Pancreas (tissue), 10 donors: ENCODE results near the gene C1orf115. TPM values are rescaled to one million over a fixed set of nuclear protein-coding genes. Genes with fewer than 3 reads are reported as not detected.

Experiments
- ATAC-seq, 4 donors: fragments of 200-7000 bp; cut with Tn5 transposase; one replicate each; pipeline versions ENCODE4 v1.8.0 to v1.9.1; 2020; ENCODE audit warnings: mild to moderate bottlenecking in 4 of 4, moderate library complexity in 4 of 4
- DNase-seq, 6 donors: peaks; one replicate each; pipeline ENCODE4 v3.0.0-alpha.2; 2020
- FAIRE-seq: peaks from 2 replicates; lab custom pipeline; 2012; peaks lifted over from hg19 to GRCh38; lab: Jason Lieb, UNC
- H3K27ac ChIP-seq, 4 donors: fragments of 200-600 bp; sonication (generic); 1 replicate in 3 of 4; 2 replicates in 1 of 4; pipeline versions ENCODE4 v1.5.0 to v1.8.0; 2020
- H3K27me3 ChIP-seq, 4 donors: fragments of 200-600 bp; one replicate each; pipeline ENCODE4 v1.8.0; 2021
- H3K36me3 ChIP-seq, 3 donors: fragments of 200-600 bp; sonication (generic) in 1 of 3; one replicate each; pipeline versions ENCODE4 v1.5.0 to v1.8.0; 2020 to 2021
- H3K4me1 ChIP-seq, 3 donors: fragments of 200-600 bp; one replicate each; pipeline ENCODE4 v1.8.0; 2021
- H3K4me3 ChIP-seq, 4 donors: fragments of 200-600 bp; sonication (generic) in 2 of 4; one replicate each; pipeline versions ENCODE4 v1.5.0 to v1.8.0; 2020 to 2021
- H3K9me3 ChIP-seq, 4 donors: fragments of 200-600 bp; one replicate each; pipeline ENCODE4 v1.8.0; 2021
- CTCF ChIP-seq, 4 donors: fragments of 200-600 bp; sonication (generic) in 3 of 4; IDR thresholded peaks; one replicate each; pipeline versions ENCODE4 v1.5.0 to v1.8.0; 2021; ENCODE audit warnings: antibody characterized with exemption in 4 of 4
- WGBS, 2 donors: extraction: QIAGEN DNeasy Blood & Tissue Kit; methylation state at CpG; one replicate each; pipeline ENCODE4 v1.1.7; 2013; 5-methylcytosine and 5-hydroxymethylcytosine counted together
- intact Hi-C, 3 donors: fragments of 100-400 bp; cut with DNase I; formaldehyde crosslinking; loops; one replicate each; pipeline versions ENCODE4 v1.11.1 to v1.14.2; 2022
- polyA plus RNA-seq, 2 donors: library from polyadenylated mRNA; stranded (reverse); fragments of 200-250 nt; gene quantifications; one replicate each; pipeline ENCODE4 v1.2.3, GENCODE V29; 2013
- total RNA-seq, 6 donors: library from RNA; stranded (reverse); fragmentation: NEBNext Ultra II Directional in 4 of 6; extraction: Animal tissue kit (Norgen Biotek cat#: 25700) in 4 of 6; gene quantifications; one replicate each; pipeline versions ENCODE4 v1.2.1 to v1.2.4, GENCODE V29; 2021 to 2023
- donor health status: healthy with polysubstance abuse.
- donor health status: DM: no; HTN: no; CAD: no; lungs with moderate emphysema.
- donor health status: DM: no; HTN: no; CAD: no.
- donor health status: control.
- donor health status: control.
- donor health status: Bipolar disorder and iron deficiency.
- donor health status: DM: yes; HTN: yes; CAD: no.
- donor health status: DM: no; HTN: no; CAD: no.
- donor health status: DM: no; HTN: no; CAD: no.
- donor health status: DM: yes; HTN: yes; CAD: no.

C1orf115 gene
- total and polyA plus RNA-seq, 8 donors: 5.0 to 17.0 (median 7.4) TPM

DNA sequence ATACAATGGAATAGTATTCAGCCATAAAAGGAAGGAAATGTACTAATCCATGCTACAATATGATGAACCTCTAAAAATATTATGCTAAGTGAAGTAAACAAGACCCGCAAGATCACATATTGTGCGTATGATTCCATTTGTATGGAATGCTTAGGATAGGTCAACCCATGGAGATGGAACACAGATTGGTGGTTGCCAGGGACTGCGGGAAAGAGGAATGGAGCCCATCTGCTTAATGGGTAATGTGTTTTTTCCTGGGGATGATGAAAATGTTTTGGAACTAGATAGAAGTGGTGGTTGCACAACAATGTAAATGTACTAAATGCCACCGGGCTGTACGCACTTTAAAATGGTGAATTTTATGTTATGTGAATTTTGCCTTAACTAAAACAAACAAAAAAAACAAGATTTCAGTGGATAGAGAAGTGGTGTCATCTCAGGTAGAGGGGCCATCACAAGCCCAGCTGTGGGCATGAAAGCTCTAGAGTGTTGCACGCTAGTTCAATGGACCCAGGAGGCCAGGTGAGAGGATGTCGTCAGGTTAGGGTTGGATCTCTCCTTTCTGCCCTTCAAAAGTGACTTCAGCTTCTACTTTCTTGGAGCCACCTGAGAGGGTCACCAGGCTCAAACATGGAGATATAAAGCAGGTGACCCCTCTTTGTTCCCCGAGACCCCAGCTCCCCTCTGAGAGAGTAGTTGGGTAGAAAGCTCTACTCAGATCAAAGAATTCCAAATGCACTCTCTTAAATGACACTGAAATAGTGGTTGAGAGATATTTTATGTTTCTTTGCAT is 2.5 kb downstream of the C1orf115 start:
- H3K27me3 ChIP-seq: no peaks in the 10 kb centered on the region
- 93% methylated on average over 8 of the region's 8 CpGs for WGBS, 2 donors
- DNase-seq: no peak
- ATAC-seq: no peak
- intact Hi-C loops: loop anchor here in 1 of 3 donors (5.0 kb wide), 1 partner anchor 85 kb away; no protein-coding TSS in a partner anchor
- peaks cover 0 to 4% (median 0%) of the 10 kb centered on the region in 3 donors for H3K36me3 ChIP-seq
- H3K27ac ChIP-seq: no peak overlapping the region
- peaks cover 0 to 7% (median 0%) of the 10 kb centered on the region in 3 donors for H3K4me1 ChIP-seq
- H3K9me3 ChIP-seq: no peaks in the 10 kb centered on the region
- TF ChIP-seq CTCF (IDR thresholded peaks at IDR 0.05): no peak
- H3K4me3 ChIP-seq: no peak overlapping the region
- no peak for FAIRE-seq

DNA sequence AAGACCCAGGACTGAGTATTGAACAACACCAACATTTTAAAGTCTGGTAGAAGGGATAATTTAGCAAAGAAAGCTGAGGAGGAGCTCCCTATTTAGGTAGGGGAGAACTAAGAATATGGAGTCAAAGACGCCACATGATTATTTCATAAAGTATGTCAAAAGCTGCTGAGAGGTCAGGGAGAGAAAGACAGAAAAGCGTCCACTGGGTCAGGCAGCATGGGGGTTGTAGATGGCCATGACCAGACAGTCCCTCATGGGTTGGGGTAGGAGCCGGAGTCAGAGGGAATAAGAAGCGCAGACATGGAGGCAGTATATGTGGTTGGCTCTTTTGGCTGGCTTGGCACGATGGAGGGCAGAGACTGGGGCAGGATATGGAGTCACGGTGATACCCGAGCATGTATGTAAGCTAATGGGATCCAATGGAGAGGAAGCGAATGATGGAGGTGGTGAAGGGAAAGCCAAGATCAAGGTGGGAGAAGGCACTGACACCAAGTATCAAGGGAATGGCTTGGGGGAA is 4.8 kb downstream of the C1orf115 start:
- H3K4me3 ChIP-seq: no peak overlapping the region
- H3K27me3 ChIP-seq: no peaks in the 10 kb centered on the region
- DNase-seq: no peak
- WGBS, 2 donors: 96 to 97% methylated on average over 8 of the region's 8 CpGs
- H3K9me3 ChIP-seq: no peaks in the 10 kb centered on the region
- no peak overlapping the region for H3K27ac ChIP-seq
- no peak for TF ChIP-seq CTCF (IDR thresholded peaks at IDR 0.05)
- no peak for FAIRE-seq
- no peak for ATAC-seq
- intact Hi-C loops: loop anchor here in 1 of 3 donors (5.0 kb wide), 1 partner anchor 82 kb away; no protein-coding TSS in a partner anchor
- H3K4me1 ChIP-seq: peaks cover 0 to 7% (median 0%) of the 10 kb centered on the region in 3 donors
- H3K36me3 ChIP-seq: peaks cover 0 to 4% (median 0%) of the 10 kb centered on the region in 3 donors

- Histone ChIP-seq H3K36me3 (peaks cover 0 to 4% (median 0%) of the 10 kb centered on the region in 3 donors), H3K4me3 (no peak overlapping the region), H3K4me1 (peaks cover 0 to 7% (median 0%) of the 10 kb centered on the region in 3 donors), H3K27ac (no peak overlapping the region), H3K9me3 (no peaks in the 10 kb centered on the region), H3K27me3 (no peaks in the 10 kb centered on the region)
- TF ChIP-seq CTCF (IDR thresholded peaks at IDR 0.05): no peak
- intact Hi-C loops: no loop called here
- DNase-seq (no peak), ATAC-seq (no peak), FAIRE-seq (no peak)
- 92 to 97% methylated on average over 4 of the region's 4 CpGs for WGBS, 2 donors
Observed at GRCh38 chr1:220695426-220695825, 5.3 kb downstream of the C1orf115 start.

GRCh38 chr1:220696226-220696862 is 6.2 kb downstream of the C1orf115 start:
- DNase-seq: no peak
- ATAC-seq: no peak

More at GRCh38 chr1:220696226-220696862, 6.2 kb downstream of the C1orf115 start:
- intact Hi-C loops: no loop called here
- peaks cover 0 to 4% (median 0%) of the 10 kb centered on the region in 3 donors for H3K36me3 ChIP-seq
- 94 to 97% methylated on average over 16 of the region's 16 CpGs for WGBS, 2 donors
- no peak overlapping the region for H3K27ac ChIP-seq
- no peak for TF ChIP-seq CTCF (IDR thresholded peaks at IDR 0.05)
- FAIRE-seq: no peak
- peaks cover 0 to 10% (median 0%) of the 10 kb centered on the region in 3 donors for H3K4me1 ChIP-seq
- no peak overlapping the region for H3K4me3 ChIP-seq
- H3K27me3 ChIP-seq: no peaks in the 10 kb centered on the region
- no peaks in the 10 kb centered on the region for H3K9me3 ChIP-seq
